Muscle of back (tissue), 11 donors: Measurements from ENCODE around the gene CABP4. TPM values are rescaled to one million over a fixed set of nuclear protein-coding genes. Genes with fewer than 3 reads are reported as not detected.
A peak's percentile ranks its signal among the peaks of the same experiment; 100 is the strongest.
"Not testable (repeated sequence)": the region's sequence is repeated elsewhere in the genome, so short reads cannot be mapped to it uniquely, and the experiment has no call there.

ENCODE experiments used
- DNase-seq, 3 donors: peaks; one replicate each; pipeline versions ENCODE4 v3.0.0 to v3.0.0-alpha.2; 2013
- polyA plus RNA-seq, 10 donors: library from polyadenylated mRNA; unstranded; fragments of 120-200 nt; gene quantifications; one replicate each; pipeline ENCODE4 v1.2.1, GENCODE V29; 2013; ENCODE audit not compliant: insufficient read length in 10 of 10

Gene CABP4
- polyA plus RNA-seq, 10 donors, result 0.26 to 1.8 (median 0.94) TPM

- DNase-seq, result not testable (repeated sequence)
Measured at GRCh38 chr11:67477344-67478050, 22.3 kb downstream of the CABP4 start.

DNA sequence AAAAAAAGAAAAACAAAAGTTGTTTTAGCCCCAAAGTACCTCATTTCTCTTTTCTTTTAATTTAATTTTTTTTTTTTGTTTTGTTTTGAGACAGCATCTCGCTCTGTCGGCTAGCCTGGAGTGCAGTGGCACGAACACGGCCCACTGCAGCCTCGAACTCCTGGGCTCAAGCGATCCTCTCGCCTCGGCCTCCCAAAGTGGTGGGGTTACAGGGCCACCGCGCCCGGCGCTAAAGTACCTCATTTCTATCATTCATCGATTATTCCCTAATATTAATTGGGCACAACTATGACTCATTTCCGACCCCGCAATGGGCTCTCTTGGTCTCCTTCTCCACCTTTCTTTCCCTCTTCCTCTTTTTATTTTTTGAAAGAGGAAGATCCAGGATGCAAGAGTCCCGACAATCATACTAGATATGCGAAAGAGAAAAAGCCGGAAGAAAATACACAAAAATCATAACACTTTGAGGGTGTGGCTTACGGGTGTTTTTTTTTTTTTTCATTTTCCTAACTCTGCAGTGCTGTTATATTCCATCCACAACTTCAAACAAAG is 27.2 kb downstream of the CABP4 start:
- no peak for DNase-seq

DNA sequence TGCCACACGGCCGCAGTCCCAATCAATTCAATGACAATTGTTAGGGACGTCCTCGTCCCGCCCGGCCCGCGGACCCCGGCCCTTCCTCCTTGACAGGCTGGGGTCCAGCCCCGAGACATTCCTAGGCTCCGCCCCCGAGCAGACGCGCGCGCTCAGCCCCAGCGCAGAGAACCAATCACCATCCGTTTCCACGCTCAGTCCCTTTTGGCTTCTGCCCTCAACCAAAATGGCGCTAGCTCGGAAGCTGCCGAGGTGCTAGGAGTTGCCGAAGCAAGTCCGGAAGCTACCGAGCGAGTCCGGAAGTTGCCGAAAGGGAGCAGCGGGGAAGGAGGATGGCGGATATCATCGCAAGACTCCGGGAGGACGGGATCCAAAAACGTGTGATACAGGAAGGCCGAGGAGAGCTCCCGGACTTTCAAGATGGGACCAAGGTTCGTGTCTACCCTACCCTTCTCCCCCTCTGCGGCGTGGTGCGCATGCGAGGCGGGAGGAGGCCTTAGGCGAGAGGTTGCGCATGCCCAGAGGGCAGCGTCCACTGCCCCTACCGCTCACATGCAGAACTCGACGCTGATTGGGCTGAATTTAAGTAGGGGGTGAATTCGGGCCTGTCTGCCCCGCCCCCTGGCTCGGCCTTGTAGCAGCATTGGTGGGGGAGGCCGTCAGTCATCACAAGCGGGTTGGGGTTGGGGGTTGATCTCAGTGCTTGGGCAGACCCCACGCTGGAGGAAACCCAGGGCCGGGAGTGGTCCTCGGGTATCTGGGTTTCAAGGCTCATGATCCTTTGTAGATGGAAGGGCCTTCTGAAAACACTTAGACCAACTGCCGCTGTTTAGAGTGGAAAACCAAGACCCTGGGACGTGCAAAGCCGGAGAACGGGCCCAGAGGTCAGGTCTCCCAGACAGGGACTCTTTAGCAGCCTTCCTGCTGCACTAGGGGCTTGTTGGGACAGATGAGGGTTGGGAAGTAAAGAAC is 28.0 kb downstream of the CABP4 start, which contains the start of gene AIP:
AIP (plus strand) TSS at position 200 of the 972 bp plus-strand sequence; CDS start at position 333, 133 bp downstream.
- DNase-seq, result peak; percentile 98 to 100 (median 98)

DNA sequence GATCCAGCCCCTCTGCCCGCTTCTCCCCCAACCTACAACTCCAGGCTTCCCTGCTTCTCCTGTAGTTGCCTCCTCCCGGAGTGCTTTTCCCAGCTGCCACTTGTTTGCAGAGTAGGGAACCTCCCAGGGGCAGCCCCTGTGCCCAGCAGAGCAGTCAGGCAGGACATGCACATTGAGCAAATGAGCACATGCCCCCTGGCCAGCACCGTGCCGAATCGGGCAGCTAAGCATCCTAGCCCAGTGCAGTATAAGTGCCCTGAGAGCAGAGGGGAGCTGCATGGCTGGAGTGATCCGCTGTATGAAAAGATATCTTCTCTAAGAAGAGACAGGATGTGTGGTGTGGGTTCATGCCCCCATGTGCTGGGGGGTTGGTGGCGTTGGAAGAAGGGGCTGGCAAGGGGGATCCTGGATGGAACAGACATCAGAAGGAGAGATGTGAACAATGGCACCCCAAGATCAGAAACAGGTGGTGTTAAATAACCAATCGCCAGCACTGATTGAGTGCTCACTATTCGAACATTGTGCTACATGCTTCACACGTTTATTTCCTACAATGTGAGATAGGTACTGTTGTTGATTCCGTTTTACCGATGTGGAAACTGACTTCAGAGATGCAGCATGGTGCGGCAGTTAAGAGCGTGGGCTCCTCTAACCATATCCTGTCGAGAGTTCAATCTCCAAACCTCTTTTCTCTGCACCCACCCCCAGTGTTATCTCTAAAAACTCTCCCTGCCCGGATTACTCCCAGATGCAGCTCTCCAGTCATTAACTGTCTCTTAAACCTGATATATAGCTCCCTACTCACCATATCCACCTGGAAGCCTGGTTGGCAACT is 28.9 kb downstream of the CABP4 start:
- no peak for DNase-seq

GRCh38 chr11:67484847-67485311 is 29.7 kb downstream of the CABP4 start:
- DNase-seq, result no peak

GRCh38 chr11:67485873-67486361 is 30.8 kb downstream of the CABP4 start:
- not testable (repeated sequence) for DNase-seq

DNA sequence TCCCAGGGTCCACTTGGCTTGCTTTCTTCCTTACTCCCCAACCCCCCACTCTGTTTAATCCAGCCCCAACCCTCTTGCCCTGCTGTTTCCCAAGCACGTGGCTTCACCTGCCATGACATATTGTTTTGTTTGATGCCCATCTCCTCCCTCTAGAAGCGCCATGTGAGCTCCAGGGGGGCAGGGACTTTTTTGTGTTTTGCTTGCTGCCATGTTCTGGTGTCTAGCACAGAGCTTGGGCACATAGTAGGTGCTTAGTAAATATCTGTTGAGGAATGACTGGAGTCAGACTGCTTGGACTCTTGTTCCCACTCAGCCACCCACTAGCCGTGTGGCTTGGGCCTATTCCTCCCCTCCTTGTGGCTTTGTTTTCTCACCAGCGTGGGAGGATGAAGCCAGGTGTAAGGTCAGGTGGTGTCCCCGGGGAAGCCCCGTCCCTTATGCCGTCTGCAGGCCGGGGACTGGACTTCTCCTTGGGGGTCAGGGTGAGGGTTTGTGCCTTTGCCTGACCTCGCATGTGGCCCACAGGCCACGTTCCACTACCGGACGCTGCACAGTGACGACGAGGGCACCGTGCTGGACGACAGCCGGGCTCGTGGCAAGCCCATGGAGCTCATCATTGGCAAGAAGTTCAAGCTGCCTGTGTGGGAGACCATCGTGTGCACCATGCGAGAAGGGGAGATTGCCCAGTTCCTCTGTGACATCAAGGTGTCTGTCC is 31.5 kb downstream of the CABP4 start:
- no peak for DNase-seq

- no peak for DNase-seq
Measured at GRCh38 chr11:67489203-67489884, 34.2 kb downstream of the CABP4 start.

DNA sequence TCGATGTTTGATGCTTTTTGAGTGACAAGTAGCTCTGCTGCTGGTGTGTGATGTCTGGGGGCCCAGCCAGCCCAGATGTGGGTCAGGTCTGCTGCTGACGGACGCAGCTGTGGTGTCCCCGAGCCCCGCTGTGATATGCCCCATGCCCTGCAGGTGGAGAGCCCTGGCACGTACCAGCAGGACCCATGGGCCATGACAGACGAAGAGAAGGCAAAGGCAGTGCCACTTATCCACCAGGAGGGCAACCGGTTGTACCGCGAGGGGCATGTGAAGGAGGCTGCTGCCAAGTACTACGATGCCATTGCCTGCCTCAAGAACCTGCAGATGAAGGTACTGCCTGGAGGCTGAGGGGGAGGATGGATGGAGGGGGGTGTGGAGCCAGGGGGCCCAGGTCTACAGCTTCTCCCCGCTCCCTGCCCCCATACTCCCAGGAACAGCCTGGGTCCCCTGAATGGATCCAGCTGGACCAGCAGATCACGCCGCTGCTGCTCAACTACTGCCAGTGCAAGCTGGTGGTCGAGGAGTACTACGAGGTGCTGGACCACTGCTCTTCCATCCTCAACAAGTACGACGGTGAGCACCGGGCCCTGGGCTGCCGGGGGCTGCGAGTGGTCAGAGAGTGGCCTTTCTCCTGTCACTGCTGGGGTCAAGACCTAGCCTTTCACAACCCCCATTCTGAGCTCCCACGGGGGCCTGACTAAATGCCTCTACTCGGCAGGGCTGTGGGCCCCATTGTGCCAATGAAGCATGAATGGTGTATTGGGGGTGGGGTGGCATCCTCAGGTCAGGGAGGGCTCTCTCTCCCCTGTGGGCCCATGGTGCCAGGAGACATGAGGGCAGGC is 35.0 kb downstream of the CABP4 start:
- no peak for DNase-seq

DNA sequence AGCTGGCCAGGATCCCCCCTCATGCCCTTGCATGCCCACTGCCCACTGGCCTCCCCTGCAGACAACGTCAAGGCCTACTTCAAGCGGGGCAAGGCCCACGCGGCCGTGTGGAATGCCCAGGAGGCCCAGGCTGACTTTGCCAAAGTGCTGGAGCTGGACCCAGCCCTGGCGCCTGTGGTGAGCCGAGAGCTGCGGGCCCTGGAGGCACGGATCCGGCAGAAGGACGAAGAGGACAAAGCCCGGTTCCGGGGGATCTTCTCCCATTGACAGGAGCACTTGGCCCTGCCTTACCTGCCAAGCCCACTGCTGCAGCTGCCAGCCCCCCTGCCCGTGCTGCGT is 35.5 kb downstream of the CABP4 start:
- no peak for DNase-seq

- DNase-seq, result no peak
Measured at GRCh38 chr11:67491276-67492068, 36.3 kb downstream of the CABP4 start.

DNA sequence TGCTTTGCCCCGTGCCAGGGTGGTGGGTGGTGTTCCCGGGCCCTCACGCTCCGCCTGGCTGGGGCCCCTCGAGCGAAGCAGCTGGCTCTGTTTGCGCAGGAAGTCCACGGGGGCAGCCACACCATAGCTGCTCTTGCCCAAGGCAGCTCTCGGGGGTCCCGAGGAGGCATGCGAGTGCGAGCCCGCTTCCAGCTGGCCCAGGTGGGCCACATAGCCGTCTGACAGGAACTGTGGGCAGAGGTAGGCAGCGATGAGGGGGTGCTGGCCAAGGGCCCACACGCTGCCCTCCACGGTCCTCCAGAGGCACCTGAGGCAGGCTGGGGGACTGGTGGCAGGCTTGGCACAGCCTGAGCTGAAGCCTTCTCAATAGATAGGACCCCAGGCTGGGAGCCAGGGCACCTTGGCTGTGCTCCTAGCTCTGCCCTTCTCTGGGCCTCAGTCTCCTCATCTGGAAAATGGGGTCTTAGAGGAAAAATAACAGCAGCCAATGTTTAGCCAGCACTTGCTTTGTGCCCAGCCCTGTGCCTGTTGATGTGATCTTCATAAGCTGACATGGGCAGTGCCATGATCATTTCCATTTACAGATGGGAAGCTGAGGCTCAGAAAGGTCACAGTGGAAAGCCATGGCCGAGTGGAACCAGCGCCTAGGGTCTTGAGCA is 37.0 kb downstream of the CABP4 start:
- DNase-seq, result no peak

GRCh38 chr11:67492801-67493547 is 37.8 kb downstream of the CABP4 start:
- no peak for DNase-seq

DNA sequence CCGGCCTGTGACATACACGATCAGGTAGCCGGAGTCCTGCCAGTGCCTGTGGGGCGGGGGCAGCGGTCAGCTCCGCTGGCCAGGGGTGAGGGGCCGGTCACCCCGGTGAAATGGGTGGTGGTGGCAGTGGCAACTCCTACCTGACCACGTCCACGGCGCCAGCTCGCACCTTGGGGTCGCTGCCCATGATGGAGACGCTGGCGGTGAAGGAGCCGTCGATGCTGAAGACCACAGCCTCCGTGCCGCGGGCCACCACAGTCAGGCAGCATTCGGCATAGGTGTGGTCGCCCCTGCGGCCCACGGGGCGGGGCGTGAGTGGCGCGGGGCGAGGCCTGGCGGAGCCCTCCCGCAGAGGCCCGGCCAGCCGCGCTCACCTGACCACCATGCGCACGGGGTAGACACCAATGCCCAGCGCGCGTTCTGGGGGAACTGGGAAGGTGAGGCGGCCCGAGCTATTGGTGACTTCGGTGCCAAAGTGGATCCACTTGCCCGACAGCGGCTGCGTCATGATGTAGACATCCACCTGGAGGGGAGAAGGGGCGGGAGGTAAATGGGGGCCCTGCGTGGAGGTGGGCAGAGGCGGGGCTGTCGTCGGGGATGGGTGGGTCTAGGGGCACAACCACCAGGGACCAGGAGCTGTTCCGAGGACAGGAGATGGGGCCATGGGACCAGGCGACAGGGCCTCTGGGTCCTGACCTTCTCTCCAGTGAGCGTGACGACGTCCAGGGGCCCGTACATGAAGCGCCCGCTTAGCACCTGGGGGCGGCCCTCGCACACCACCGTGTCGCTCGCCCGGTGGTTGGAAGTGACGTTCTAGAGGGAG is 38.6 kb downstream of the CABP4 start:
- no peak for DNase-seq

DNA sequence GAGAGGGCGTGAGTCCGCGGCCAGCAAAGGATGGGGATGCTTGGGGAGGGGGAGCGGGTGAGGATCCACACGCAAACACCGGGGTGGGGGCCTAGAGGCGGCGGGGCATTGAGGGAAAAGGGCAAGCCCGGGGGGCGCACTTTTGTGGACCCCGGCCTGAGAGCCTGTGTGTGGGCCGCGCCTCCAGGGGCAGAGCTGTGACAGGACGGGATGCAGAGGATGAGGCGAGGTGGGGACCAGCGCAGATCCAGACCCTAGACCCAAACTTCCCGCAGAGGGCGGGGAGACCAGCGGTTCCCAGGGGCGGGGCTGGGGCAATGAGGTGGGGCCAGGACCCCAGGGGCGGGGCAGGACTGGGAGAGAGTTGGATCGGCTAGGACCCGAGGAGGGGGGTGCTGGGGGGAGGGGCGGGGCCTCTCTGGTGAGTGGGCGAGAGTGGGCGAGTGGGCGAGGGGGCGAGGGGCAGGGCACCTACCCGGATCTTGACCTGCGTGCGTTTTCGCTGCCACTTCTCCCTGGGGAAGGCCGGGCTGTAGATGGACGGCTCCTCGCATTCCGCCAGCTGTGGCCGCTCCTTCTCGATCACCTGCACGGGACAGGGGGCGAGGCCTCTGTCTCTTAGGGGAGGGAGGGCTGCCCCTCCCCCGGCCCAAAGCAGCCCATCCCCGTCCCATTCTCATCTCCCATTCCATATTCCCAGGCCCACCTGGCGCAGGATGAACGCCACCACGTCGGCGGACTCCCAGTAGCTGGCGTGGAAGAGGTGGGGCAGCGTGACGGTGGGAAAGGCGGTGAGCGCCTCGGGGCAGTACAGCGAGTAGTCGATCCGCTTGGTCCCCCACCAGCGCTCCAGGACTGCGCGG is 39.4 kb downstream of the CABP4 start:
- no peak for DNase-seq
